K562 (cell line): ENCODE results near the gene TCEANC. TPM values are rescaled to one million over a fixed set of nuclear protein-coding genes. Genes with fewer than 3 reads are reported as not detected.
A peak's percentile ranks its signal among the peaks of the same experiment; 100 is the strongest.

ENCODE experiments used
- ATAC-seq: fragments of 200-7000 bp; cut with Tn5 transposase; 3 replicates; pipeline ENCODE4 v1.9.1; 2020; ENCODE audit warnings: moderate library complexity
- BruUV-seq: library from RNA; stranded (reverse); fragments of 400-500 nt; replicated peaks from 2 replicates; lab custom pipeline; 2021; lab: Mats Ljungman, UMichigan
- CTCF ChIA-PET: fragments of 300-600 bp; formaldehyde crosslinking; extraction: SDS; loops from one replicate; lab custom pipeline; 2021; ENCODE audit warnings: low intra/inter-chr PET ratio; lab: Yijun Ruan, JAX
- POLR2A ChIA-PET: fragments of 300-600, 350-650 bp; sonication (Branson Sonifier 250); formaldehyde crosslinking; extraction: SDS; loops from one replicate; lab custom pipeline; 2021; ENCODE audit warnings: antibody characterized with exemption, inconsistent platforms; lab: Yijun Ruan, JAX
- DNase-seq, 4 experiments: peaks; one replicate each; pipeline versions ENCODE4 v3.0.0 to v3.0.0-alpha.2; 2011 to 2018; ENCODE audit warnings: low spot score in 3 of 4, mixed read lengths in 3 of 4; ENCODE audit errors: extremely low read depth in 1 of 4
- FAIRE-seq: peaks from 2 replicates; lab custom pipeline; 2011; peaks lifted over from hg19 to GRCh38; lab: Jason Lieb, UNC
- H2AFZ ChIP-seq: 2 replicates; pipeline ENCODE4 v1.6.0; 2011; ENCODE audit warnings: low read depth, low read length, control low read depth, inconsistent platforms
- H3K27ac ChIP-seq: fragments of 200-600 bp; 3 replicates; pipeline ENCODE4 v1.8.0; 2011; ENCODE audit warnings: low read depth, mild to moderate bottlenecking, control low read depth, inconsistent platforms, low read length, moderate library complexity, mixed read lengths; ENCODE audit errors: extremely low read depth
- H3K27me3 ChIP-seq, 2 experiments: fragments of 300-600 bp in 1 of 2; 2 replicates in 1 of 2; 3 replicates in 1 of 2; pipeline versions ENCODE4 v1.6.0 to v1.8.0; 2011; ENCODE audit warnings: inconsistent platforms in 2 of 2, low read length in 2 of 2, mild to moderate bottlenecking in 1 of 2, mixed read lengths in 1 of 2, moderate library complexity in 1 of 2; ENCODE audit not compliant: control insufficient read depth in 2 of 2, insufficient read depth in 2 of 2
- H3K36me3 ChIP-seq: fragments of 300-600 bp; 3 replicates; pipeline ENCODE4 v1.8.0; 2011; ENCODE audit warnings: mild to moderate bottlenecking, low read length, inconsistent platforms; ENCODE audit not compliant: control insufficient read depth, insufficient read depth
- H3K4me1 ChIP-seq, 2 experiments: fragments of 200-600 bp in 1 of 2; replicated peaks in 1 of 2; 2 replicates in 1 of 2; 3 replicates in 1 of 2; pipeline versions ENCODE4 v1.5.1 to v1.8.0; 2011; ENCODE audit warnings: inconsistent platforms in 2 of 2, low read length in 2 of 2, mild to moderate bottlenecking in 1 of 2, mixed read lengths in 1 of 2, moderate library complexity in 1 of 2; ENCODE audit not compliant: control insufficient read depth in 2 of 2, insufficient read depth in 2 of 2
- H3K4me2 ChIP-seq: 2 replicates; pipeline ENCODE4 v1.6.1; 2011; ENCODE audit warnings: low read length, control low read depth, inconsistent platforms, mixed read lengths; ENCODE audit not compliant: insufficient read depth
- H3K4me3 ChIP-seq: fragments of 200-600 bp; sonication (generic), shearing (Covaris generic); 2 replicates; pipeline ENCODE4 v1.5.1; 2016; ENCODE audit warnings: control low read depth, inconsistent platforms
- H3K79me2 ChIP-seq: fragments of 200-600 bp; 3 replicates; pipeline ENCODE4 v1.8.0; 2011; ENCODE audit warnings: low read length, inconsistent platforms; ENCODE audit not compliant: control insufficient read depth, insufficient read depth
- H3K9ac ChIP-seq, 2 experiments: 2 replicates each; pipeline versions ENCODE4 v1.6.0 to v1.6.1; 2011; ENCODE audit warnings: low read depth in 2 of 2, low read length in 2 of 2, control low read depth in 1 of 2, inconsistent platforms in 1 of 2, mild to moderate bottlenecking in 1 of 2, mixed read lengths in 1 of 2; ENCODE audit not compliant: insufficient read depth in 1 of 2
- H3K9me1 ChIP-seq: one replicate; pipeline ENCODE4 v1.6.0; 2011; ENCODE audit warnings: inconsistent platforms, mild to moderate bottlenecking, low read length, moderate library complexity; ENCODE audit not compliant: control insufficient read depth, insufficient read depth
- H3K9me3 ChIP-seq: replicated peaks from 2 replicates; pipeline ENCODE4 v1.5.1; 2011; ENCODE audit warnings: low read depth, low read length, inconsistent platforms; ENCODE audit not compliant: control insufficient read depth, insufficient read depth
- H4K20me1 ChIP-seq: replicated peaks from 2 replicates; pipeline ENCODE4 v1.6.1; 2011; ENCODE audit warnings: low read length, inconsistent platforms, mixed read lengths; ENCODE audit not compliant: control insufficient read depth, insufficient read depth
- CXXC5 ChIP-seq: fragments of 250-450 bp; sonication (Bioruptor Pico); IDR thresholded peaks from 2 replicates; pipeline ENCODE4 v1.8.0; 2022; ENCODE audit warnings: inconsistent platforms, mild to moderate bottlenecking, moderate library complexity
- WGBS: fragments of 100-300 bp; shearing (Covaris generic); methylation state at CpG from one replicate; pipeline ENCODE4 v1.1.6; 2016; ENCODE audit warnings: low coverage, mixed read lengths; ENCODE audit not compliant: insufficient coverage; ENCODE audit errors: missing lambda C conversion rate; 5-methylcytosine and 5-hydroxymethylcytosine counted together
- in situ Hi-C: fragments of 300-500 bp; cut with MboI; formaldehyde crosslinking; loops from 4 replicates; pipeline ENCODE4 v1.15.0; 2018; ENCODE audit warnings: inconsistent platforms, mixed read lengths
- intact Hi-C: fragments of 100-400 bp; cut with micrococcal nuclease; formaldehyde crosslinking; loops from 2 replicates; pipeline ENCODE4 v1.14.2; 2022
- polyA plus RNA-seq, 8 experiments: library from polyadenylated mRNA; depleted of rRNA in 4 of 8; stranded (reverse) in 5 of 8; unstranded in 3 of 8; fragments of >200 nt; fragmentation: Nextera tagmentation in 2 of 8; fragmentation: Illumina TruSeq in 1 of 8; extraction: Ambion mirVana in 2 of 8; extraction: Trizol in 1 of 8; gene quantifications; 2 replicates each; pipeline versions ENCODE4 v1.2.1 to v1.2.3, GENCODE V29; 2011 to 2014; ENCODE audit warnings: inconsistent platforms in 1 of 8, missing spikeins in 1 of 8
- total RNA-seq, 7 experiments: library from RNA; depleted of rRNA in 6 of 7; stranded (reverse); fragments of >200 nt in 6 of 7; fragmentation: Illumina TruSeq in 2 of 7; extraction: Trizol in 2 of 7; gene quantifications; 2 replicates each; pipeline versions ENCODE4 v1.2.1 to v1.2.3, GENCODE V29; 2011 to 2021; ENCODE audit warnings: low replicate concordance in 1 of 7
- TF ChIP-seq, protein P1 (sequence below), 2 experiments: fragments of 450-650 bp in 1 of 2; sonication (generic) in 1 of 2; formaldehyde crosslinking in 1 of 2; IDR thresholded peaks; 2 replicates each; pipeline versions ENCODE4 v1.7.1 to v1.9.0; 2016 to 2022; ENCODE audit warnings: inconsistent platforms in 1 of 2, mild to moderate bottlenecking in 1 of 2, missing genetic modification reagents in 1 of 2

The TCEANC gene
- total and polyA plus RNA-seq, 9 of the 15 experiments (the other 6 are each of a cell fraction or from before 2014, with no cell fraction given): 1.2 to 2.8 (median 2.0) TPM

DNA sequence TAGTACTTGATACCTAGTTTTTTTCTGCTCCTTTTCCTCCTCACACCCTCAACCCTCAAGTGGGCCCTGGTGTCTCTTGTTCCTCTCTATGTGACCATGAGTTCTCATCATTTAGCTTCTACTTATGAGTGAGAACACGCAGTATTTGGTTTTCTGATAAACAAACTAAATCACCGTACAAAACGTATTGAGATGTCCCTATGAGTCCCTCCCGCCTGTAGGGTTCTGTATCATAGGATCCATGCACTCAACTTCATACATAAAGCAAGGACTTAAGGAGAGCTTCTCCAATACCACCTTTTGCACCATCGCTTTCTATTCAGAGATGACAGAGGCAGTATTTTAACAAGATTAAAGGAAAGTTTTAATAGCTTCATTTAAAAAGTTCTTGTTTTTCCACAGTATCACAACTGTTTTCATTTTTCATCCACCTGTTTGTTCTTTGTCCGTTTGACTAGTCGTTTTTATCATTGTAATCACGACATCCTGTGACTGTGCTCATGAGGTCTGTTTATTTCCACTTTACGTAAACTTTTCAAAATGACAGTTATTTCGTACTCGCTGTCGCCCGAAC lies 35.5 kb downstream of the TCEANC start:
- peaks cover 6 to 21% of the 10 kb centered on the region in 2 experiments; a peak in 2 of 5 replicates for H3K4me1 ChIP-seq

More for the DNA sequence above, 35.5 kb downstream of the TCEANC start:
- FAIRE-seq (peak; percentile 66), ATAC-seq (peak; percentile 27), DNase-seq (peak in 2 of 4 experiments; percentile 18 to 26)
- no peaks in the 10 kb centered on the region for H3K27me3 ChIP-seq
- intact Hi-C loops (no loop called here), in situ Hi-C loops (no loop called here)
- H3K4me2 ChIP-seq: peak overlapping the region; percentile 89
- TF ChIP-seq CXXC5: 0 out of 2 replicates have a peak, but pooled peaks have one; percentile 19
- TF ChIP-seq, protein P1, sequence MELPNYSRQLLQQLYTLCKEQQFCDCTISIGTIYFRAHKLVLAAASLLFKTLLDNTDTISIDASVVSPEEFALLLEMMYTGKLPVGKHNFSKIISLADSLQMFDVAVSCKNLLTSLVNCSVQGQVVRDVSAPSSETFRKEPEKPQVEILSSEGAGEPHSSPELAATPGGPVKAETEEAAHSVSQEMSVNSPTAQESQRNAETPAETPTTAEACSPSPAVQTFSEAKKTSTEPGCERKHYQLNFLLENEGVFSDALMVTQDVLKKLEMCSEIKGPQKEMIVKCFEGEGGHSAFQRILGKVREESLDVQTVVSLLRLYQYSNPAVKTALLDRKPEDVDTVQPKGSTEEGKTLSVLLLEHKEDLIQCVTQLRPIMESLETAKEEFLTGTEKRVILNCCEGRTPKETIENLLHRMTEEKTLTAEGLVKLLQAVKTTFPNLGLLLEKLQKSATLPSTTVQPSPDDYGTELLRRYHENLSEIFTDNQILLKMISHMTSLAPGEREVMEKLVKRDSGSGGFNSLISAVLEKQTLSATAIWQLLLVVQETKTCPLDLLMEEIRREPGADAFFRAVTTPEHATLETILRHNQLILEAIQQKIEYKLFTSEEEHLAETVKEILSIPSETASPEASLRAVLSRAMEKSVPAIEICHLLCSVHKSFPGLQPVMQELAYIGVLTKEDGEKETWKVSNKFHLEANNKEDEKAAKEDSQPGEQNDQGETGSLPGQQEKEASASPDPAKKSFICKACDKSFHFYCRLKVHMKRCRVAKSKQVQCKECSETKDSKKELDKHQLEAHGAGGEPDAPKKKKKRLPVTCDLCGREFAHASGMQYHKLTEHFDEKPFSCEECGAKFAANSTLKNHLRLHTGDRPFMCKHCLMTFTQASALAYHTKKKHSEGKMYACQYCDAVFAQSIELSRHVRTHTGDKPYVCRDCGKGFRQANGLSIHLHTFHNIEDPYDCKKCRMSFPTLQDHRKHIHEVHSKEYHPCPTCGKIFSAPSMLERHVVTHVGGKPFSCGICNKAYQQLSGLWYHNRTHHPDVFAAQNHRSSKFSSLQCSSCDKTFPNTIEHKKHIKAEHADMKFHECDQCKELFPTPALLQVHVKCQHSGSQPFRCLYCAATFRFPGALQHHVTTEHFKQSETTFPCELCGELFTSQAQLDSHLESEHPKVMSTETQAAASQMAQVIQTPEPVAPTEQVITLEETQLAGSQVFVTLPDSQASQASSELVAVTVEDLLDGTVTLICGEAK (IDR thresholded peaks at IDR 0.05): no peak; the same call in 1 of the 2 replicates
- TF ChIP-seq, protein P1 (CRISPR knock-in tag; IDR thresholded peaks at IDR 0.05): no peak
- ChIA-PET CTCF (no interaction called here), POLR2A (interaction anchor here (0.7 to 1.9 kb wide), 3 partner anchors 9 to 177 kb away, joined by 4 to 8 read pairs (median 6); no protein-coding TSS in a partner anchor)
- H3K9me1 ChIP-seq: no peaks in the 10 kb centered on the region
- H3K79me2 ChIP-seq: peaks cover 43% of the 10 kb centered on the region
- peaks cover 10% of the 10 kb centered on the region; the same call in 1 of the 2 replicates for H4K20me1 ChIP-seq
- peak overlapping the region; percentile 95 for H3K4me3 ChIP-seq
- peak overlapping the region; percentile 97 for H2AFZ ChIP-seq
- WGBS: 2% methylated on average over 13 of the region's 13 CpGs
- TSS peak; percentile 88 for BruUV-seq
- H3K9ac ChIP-seq: peak overlapping the region; percentile 92
- H3K36me3 ChIP-seq: no peaks in the 10 kb centered on the region
- no peaks in the 10 kb centered on the region for H3K9me3 ChIP-seq
- peak overlapping the region; percentile 93 for H3K27ac ChIP-seq
